HG02970 (cell line): Measurements from ENCODE around the gene ADAMTS20.
"Not testable (repeated sequence)": the region's sequence is repeated elsewhere in the genome, so short reads cannot be mapped to it uniquely, and the experiment has no call there.

Source experiments
- ATAC-seq: cut with Tn5 transposase; IDR thresholded peaks from one replicate; pipeline ENCODE4 v1.9.1; 2021; ENCODE audit warnings: mild to moderate bottlenecking, moderate library complexity, moderate number of reproducible peaks; ENCODE audit not compliant: unreplicated experiment, low FRiP score

Gene ADAMTS20, protein sequence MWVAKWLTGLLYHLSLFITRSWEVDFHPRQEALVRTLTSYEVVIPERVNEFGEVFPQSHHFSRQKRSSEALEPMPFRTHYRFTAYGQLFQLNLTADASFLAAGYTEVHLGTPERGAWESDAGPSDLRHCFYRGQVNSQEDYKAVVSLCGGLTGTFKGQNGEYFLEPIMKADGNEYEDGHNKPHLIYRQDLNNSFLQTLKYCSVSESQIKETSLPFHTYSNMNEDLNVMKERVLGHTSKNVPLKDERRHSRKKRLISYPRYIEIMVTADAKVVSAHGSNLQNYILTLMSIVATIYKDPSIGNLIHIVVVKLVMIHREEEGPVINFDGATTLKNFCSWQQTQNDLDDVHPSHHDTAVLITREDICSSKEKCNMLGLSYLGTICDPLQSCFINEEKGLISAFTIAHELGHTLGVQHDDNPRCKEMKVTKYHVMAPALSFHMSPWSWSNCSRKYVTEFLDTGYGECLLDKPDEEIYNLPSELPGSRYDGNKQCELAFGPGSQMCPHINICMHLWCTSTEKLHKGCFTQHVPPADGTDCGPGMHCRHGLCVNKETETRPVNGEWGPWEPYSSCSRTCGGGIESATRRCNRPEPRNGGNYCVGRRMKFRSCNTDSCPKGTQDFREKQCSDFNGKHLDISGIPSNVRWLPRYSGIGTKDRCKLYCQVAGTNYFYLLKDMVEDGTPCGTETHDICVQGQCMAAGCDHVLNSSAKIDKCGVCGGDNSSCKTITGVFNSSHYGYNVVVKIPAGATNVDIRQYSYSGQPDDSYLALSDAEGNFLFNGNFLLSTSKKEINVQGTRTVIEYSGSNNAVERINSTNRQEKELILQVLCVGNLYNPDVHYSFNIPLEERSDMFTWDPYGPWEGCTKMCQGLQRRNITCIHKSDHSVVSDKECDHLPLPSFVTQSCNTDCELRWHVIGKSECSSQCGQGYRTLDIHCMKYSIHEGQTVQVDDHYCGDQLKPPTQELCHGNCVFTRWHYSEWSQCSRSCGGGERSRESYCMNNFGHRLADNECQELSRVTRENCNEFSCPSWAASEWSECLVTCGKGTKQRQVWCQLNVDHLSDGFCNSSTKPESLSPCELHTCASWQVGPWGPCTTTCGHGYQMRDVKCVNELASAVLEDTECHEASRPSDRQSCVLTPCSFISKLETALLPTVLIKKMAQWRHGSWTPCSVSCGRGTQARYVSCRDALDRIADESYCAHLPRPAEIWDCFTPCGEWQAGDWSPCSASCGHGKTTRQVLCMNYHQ (N-terminal part only)

DNA sequence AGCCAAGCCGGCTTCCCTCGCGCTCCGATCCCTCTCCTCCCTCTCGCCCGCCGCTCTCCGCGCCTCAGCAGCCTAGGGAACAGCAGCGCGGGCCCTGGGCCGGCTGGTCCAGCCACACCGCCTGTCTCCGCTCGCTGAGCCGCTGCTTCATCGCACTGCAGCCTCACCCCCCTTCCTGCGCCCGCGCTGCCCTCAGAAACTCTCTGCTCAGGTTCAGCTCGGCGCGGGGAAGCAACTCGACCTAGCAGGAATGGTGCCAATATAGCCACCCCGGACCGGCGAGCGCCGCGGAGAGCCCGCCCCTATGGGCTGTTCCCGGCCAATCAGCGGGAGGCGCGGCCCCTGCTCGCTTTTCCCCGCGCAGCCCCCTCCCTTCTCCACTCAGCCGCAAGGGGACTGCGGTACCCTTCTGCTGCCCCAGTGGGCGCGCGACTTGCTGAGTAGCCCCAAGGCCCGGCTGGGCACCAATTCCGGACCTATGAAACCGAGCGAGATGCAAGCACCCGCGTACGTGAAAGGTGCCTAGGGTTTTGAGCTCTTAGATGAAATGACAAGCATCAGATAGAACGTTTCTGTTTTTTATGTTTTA lies at the start of gene ADAMTS20:
ADAMTS20 (minus strand) TSS at position 233 of the 589 bp plus-strand sequence. CDS start 282 bp downstream, outside the sequence.
- no peak for ATAC-seq

DNA sequence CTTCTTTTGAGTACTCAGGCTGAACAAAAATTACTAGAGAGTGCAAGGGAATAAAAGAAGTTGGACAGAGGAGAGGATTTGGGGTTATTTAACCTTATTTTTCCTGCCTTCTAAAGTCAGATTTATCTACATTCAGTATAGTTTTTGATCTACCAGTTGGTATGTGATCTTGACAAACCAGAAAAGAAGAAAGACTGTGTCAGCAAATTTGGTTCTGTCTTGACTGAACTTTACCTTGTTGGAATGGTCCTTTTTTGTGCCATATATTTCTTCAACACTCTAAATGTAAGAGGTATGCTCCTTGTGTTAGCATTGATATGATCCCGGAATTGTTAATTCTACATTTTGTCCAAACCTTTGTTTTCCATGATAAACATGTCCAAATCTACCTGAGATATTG lies 47.7 kb upstream of the ADAMTS20 start:
- no peak for ATAC-seq

DNA sequence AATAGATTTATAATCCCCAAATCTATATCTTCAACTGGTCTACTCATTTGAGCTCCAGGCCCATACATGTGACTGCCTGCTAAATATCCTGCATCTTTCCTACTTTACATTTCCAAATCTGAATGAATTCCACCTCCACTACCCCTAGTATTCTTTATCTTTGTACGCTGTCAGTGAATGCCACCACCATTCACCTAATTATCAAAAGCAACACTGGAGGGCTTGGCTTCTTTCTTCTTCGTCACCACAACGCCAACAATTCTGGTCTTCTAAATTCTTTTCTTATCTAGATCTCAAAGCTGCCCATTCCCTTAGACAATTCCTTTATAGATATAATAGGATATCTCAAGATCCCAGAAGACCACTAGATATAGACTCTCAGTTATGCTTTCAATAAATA lies 47.1 kb upstream of the ADAMTS20 start:
- no peak for ATAC-seq

DNA sequence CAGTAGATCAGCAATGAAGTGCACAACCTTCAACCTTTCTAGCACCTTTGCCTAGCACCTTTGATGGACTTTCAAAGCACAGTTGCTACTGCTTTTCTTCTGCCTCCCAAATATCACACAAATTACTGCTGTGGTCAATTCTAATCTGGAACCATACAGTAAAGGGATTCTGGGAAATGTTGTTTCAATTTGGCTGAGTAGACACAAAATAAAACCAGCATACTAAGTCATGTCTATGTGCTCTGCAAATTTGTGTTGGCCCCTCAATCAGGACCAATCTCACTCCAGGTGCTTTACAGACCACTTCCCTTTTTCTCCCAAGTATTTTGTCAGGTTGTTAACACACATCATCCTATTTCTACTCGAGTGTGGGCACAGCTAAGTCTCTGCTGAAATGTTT lies 38.3 kb upstream of the ADAMTS20 start:
- no peak for ATAC-seq

DNA sequence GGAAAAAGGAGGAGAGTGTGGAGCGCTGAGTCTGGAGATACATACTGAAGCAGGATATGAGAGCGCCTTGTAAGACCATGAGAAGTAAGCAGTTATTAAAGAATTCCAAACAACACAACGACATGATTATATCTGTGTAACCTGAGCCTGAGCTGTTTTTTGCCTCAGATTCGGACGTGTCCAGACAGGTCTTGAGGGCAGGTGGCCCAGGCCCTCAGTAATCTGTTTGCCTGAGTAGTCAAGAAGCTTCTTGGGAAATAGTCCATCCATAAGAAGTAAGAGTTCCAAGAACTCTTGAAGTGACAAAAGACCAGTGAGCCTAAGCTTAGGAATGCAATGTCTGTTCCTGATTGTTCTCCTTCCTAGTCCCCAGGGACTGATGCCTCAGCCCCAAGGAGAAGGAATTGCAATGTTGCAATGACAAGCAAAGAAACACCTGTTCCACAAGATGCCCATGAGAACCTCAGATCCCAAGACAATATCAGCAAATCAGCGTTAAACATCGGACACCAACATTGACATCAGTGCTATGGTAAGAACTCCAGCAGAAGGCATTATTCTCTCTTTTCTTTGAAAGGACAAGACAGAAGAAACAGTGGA lies 34.7 kb upstream of the ADAMTS20 start:
- no peak for ATAC-seq

DNA sequence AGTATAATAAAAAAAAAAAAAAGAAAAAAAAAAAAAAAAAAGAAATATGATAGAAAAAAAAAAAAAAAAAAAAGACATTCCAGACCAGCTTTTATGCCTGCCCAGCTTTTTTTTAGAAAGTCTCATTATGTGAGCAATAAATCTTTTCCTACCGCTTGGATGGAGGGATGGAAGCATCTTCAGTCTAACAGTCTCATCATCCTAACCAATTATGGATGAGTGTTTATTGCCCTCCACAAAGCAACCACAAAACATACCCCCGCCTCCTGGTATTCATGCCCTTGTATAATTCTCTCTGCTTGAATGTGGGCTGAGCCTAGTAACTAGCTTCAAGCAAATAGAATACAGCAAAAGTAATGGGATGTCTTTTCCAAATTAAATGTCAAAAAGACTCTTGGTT lies 33.7 kb upstream of the ADAMTS20 start:
- no peak for ATAC-seq

DNA sequence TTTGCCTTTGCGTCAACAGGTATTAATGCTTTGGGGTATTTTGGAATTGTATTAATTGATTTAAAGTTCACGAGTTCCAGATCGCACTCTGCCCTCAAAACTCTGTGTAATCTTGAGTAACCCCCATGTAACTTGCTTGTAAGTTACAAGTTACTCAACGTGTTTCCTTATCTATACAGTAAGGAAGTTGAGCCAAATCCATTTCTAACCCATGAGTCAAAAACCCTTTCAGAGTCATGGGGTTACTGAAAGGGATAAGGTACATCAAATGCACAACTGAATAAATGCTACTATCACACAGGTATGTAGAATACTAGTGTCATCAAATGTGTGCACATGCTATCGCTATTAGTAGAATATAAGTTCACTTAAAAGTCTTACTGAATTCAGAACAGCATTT lies 28.6 kb upstream of the ADAMTS20 start:
- no peak for ATAC-seq

DNA sequence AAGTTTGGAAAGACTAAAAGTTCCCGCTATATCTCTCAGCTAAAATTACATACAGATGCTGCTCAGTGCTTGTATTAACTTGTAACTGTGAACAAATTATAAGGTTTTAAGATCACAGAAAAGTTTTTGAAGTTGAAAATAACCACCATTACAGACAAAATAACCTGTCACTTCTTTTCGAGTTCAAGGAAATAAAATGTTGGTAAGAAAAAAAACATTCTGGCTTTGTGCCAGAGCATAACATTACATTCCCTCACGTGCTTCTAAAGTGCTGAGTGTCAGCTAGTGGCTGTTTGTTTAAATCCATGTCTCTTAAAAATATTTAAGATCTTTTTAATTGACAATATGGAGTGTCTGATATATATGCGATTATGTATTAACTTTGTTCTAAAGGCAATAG lies 27.2 kb upstream of the ADAMTS20 start:
- no peak for ATAC-seq

DNA sequence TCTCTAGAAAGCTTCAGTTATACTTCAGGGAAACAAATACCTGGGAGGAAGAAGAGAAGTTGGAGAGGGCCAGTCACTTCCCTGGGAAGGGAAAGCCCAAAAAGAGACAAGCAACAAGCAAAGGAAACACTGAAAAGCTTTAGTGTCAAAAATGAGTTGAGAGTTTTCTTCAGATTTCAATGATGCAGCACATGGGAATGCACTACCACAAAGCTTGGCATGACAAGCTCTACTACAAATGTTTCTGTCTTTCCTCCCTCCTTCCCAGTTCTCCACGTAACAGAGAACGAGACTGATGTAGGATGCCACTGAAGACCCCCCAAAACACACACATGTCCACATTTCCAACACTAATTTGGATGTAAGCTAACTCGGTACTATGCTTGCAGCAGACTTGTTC lies 26.8 kb upstream of the ADAMTS20 start:
- no peak for ATAC-seq

DNA sequence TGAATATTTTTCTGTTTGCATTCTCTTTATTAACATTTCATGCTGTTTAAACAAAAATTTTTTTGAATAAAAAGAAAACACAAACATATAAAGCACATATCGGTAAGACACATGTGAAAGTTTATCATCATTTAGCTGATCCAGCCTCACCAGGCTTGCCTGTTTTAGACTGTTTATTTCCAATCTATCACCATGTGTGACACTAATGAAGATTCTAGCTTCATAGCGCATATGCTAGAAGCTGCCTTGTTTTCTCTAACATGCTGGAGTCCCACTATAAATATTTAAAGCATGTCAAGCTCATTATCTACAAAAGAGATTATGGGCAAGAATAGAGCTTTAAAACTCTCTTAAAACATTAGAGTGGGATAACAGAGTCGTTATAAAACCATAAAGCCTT lies 25.4 kb upstream of the ADAMTS20 start:
- no peak for ATAC-seq

DNA sequence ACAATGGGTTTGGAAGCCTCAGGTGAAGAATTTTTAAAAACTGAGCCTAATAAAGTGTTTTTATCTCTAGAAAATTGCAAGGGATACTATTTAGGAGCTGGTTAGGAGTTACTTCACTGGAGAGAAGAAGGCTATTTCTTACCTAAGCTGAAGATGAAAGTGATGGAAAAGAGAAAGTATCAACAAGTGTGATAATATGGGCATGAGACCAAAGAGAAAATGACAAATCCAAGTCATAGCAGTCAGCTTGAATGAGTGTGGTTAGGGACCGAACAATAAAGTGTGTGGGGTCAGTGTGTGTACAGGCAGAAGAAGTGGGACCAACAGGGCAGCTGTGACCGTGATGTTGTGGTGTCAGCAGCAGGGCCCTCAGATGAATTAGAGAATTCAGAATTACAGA lies 24.2 kb upstream of the ADAMTS20 start:
- ATAC-seq, result no peak

DNA sequence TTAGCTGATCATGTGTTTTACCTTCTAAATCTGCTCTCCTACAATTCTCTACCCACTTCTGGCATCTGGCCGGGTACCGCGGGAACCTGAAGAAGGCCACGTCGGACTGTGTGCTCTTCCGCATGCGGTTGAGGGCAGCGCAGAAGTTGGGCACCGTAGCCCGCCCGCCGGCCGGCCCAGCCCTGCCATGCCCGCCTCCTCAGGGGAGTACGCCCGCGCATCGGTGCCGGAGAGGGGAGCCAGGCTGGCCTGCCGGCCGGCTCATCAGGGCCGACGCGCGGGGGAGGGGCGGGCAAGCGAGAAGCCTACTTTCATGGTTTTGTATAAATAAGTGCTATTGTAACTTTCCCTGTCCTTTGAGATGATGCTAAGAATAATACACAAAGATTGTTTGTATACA lies 19.9 kb upstream of the ADAMTS20 start:
- ATAC-seq, result no peak

DNA sequence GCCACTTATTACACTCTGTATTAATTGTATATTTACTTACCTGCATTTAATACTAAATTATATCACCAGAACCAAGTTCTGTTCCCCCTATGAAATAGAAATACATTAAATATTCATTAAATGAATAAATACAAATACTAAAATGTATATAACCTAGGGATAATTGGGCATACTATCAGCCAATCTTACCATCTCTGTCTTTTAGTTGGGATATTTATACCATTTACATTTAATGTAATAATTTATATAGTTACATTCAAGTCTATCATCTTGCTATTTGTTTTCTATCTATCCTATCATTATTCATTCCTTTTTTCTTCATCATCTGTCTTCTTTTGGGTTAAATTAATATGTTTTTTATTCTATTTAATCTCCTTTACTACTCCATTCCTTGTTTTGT lies 4.1 kb upstream of the ADAMTS20 start:
- ATAC-seq, result no peak

DNA sequence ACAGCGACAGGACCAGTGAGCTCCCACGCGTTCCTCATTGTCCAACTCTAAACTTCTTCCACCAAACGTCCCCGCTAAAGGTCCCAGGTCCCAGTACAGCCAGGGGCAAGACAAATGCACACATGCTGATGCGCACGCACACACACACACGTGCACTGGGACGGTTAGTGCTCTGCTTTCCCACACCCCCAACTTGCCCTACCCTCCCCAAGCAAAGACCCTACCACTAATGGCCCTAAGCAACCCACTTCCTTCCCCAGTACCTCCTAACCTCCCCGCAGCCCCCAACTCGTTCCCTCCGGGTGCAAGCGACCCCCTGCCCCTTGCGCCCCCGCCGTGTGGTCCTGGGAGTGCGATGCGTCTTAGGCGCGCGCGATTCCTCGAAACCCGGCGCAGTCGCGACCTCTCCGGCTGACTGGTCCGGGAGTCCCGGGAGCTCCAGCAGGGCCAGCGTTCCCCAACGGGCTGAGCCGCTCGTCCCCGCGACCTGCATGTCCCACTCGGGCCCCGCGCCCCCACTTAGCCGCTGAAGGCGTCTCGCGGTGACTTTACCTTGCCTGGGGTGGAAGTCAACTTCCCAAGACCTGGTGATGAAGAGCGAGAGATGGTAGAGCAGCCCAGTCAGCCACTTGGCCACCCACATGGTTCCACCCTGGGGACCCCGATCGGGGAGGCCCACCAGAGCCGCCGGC lies 578 bp downstream of the ADAMTS20 start:
- ATAC-seq, result no peak

DNA sequence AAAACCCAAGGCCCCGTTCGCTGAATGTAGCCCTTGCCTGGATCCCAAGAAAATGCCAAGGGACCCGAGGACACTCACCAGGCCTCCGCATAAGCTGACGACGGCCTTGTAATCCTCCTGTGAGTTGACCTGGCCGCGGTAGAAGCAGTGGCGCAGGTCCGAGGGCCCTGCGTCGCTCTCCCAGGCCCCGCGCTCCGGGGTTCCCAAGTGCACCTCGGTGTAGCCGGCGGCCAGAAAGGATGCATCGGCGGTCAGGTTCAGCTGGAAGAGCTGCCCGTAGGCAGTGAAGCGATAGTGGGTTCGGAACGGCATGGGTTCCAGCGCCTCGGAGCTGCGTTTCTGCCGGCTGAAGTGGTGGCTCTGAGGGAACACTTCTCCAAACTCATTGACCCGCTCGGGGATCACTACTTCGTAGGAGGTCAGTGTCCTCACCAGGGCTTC lies 1.2 kb downstream of the ADAMTS20 start:
- no peak for ATAC-seq

DNA sequence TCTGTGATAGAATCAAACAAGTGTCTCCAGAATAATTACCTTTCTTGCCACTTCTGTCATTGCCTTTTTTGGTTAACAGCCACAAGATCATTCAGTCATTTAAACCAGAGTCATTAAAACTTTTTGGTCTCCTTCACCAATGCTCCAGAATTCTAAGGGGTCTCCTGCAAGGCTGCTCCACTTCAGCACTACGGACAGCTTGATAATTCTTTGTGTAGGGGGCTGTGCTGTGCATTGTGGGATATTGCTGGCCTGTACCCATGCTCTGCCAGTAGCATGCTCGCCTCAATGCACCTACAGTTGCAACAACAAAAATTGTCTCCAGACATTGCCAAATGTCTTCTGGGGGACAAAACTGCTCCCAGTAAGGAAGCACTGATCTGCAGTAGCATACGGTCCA lies 7.3 kb downstream of the ADAMTS20 start:
- ATAC-seq, result no peak

DNA sequence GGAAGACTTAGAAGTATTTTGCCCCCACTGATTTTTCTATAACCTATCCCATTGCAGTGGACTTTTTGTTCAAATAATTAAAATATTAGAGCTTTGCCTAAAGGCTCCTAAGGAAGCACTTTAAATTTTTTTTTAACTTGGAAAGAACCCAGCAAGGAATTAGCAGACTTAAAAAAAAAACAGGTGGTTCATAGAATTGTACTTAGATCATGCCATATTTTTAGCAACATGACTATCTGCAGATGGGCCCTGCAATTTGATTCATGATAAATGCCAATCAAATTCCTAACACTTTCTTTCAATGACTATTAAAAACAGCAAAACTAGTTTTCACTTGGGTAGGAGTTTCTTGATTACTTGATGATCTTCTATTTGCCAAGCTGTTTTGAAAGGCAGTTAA lies 11.5 kb downstream of the ADAMTS20 start:
- ATAC-seq, result no peak

DNA sequence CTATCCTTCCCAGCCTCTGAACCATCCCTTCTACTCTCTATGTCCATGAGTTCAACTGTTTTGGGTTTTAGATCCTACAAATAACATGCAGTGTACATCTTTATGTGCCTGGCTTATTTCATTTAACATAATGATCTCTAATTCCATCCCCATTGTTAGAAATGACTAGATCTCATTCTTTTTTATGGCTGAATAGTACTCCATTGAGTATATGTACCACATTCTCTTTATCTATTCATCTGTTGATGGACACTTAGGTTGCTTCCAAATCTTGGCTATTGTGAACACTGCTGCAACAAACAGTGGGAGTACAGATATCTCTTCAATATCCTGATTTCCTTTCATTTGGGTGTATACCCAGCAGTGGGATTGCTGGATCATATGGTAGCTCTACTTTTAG lies 14.3 kb downstream of the ADAMTS20 start:
- ATAC-seq, result not testable (repeated sequence)

DNA sequence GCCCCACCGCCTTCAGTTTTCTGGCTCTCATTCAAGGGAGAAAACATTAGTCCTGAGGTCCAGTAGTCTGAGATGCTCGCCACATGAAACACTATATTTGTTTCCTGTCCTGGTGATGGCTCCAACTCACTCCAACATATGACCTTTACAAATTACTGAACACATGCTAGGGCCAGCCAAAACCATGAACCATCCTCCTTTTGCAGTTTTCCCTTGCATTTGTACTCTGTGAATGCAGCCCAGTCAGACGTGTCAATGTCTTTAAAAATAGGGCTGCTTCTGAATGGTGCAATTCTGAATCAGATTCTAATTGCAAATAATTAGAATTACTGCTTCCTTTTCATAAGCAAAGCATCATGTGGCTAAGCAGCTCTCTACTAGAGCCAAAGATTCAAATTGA lies 36.0 kb downstream of the ADAMTS20 start:
- ATAC-seq, result no peak
